GM23248 (cell line): Measurements from ENCODE around the gene TRIM38. TPM values are rescaled to one million over a fixed set of nuclear protein-coding genes. Genes with fewer than 3 reads are reported as not detected.

Experiments used
- DNase-seq: peaks from one replicate; pipeline ENCODE4 v3.0.0-alpha.2; 2015
- H2AFZ ChIP-seq: fragments of 200-600 bp; sonication (generic); 2 replicates; pipeline ENCODE4 v1.6.1; 2016; ENCODE audit warnings: antibody characterized with exemption
- H3F3A ChIP-seq: fragments of 200-600 bp; sonication (generic); 2 replicates; pipeline ENCODE4 v1.6.1; 2016; ENCODE audit warnings: mild to moderate bottlenecking, antibody characterized with exemption, mixed run types; ENCODE audit not compliant: insufficient read depth
- H3K27ac ChIP-seq: fragments of 200-600 bp; sonication (generic); 2 replicates; pipeline ENCODE4 v1.5.1; 2016; ENCODE audit warnings: mild to moderate bottlenecking
- H3K27me3 ChIP-seq: fragments of 200-600 bp; sonication (generic); replicated peaks from 2 replicates; pipeline ENCODE4 v1.6.1; 2016; ENCODE audit warnings: mild to moderate bottlenecking; ENCODE audit not compliant: insufficient read depth
- H3K36me3 ChIP-seq: fragments of 200-600 bp; sonication (generic); 2 replicates; pipeline ENCODE4 v1.6.1; 2016; ENCODE audit warnings: low read depth, mild to moderate bottlenecking
- H3K4me1 ChIP-seq: fragments of 200-600 bp; sonication (generic); 2 replicates; pipeline ENCODE4 v1.6.1; 2016; ENCODE audit warnings: mild to moderate bottlenecking; ENCODE audit not compliant: insufficient read depth
- H3K4me2 ChIP-seq: fragments of 200-600 bp; sonication (generic); one replicate; pipeline ENCODE4 v1.6.1; 2016; ENCODE audit warnings: mild to moderate bottlenecking; ENCODE audit not compliant: unreplicated experiment
- H3K4me3 ChIP-seq: fragments of 200-600 bp; sonication (generic); 2 replicates; pipeline ENCODE4 v1.5.1; 2016; ENCODE audit warnings: mild to moderate bottlenecking
- H3K79me2 ChIP-seq: fragments of 200-600 bp; sonication (generic); 2 replicates; pipeline ENCODE4 v1.6.1; 2016; ENCODE audit warnings: mild to moderate bottlenecking; ENCODE audit not compliant: insufficient read depth
- H3K9ac ChIP-seq: fragments of 200-600 bp; sonication (generic); 2 replicates; pipeline ENCODE4 v1.6.1; 2016; ENCODE audit warnings: mild to moderate bottlenecking
- H3K9me2 ChIP-seq: fragments of 200-600 bp; sonication (generic); 2 replicates; pipeline ENCODE4 v1.6.1; 2016; ENCODE audit warnings: mixed run types, mild to moderate bottlenecking, moderate library complexity; ENCODE audit not compliant: insufficient read depth
- H3K9me3 ChIP-seq: fragments of 200-600 bp; sonication (generic); one replicate; pipeline ENCODE4 v1.6.1; 2017; ENCODE audit warnings: low read depth
- H4K20me1 ChIP-seq: fragments of 200-600 bp; sonication (generic); 2 replicates; pipeline ENCODE4 v1.6.0; 2016; ENCODE audit not compliant: insufficient read depth
- EZH2 ChIP-seq: fragments of 200-600 bp; sonication (generic); IDR thresholded peaks from 2 replicates; pipeline ENCODE4 v1.6.1; 2018; ENCODE audit warnings: antibody characterized with exemption, mild to moderate bottlenecking; ENCODE audit not compliant: insufficient read depth, poor library complexity, severe bottlenecking
- EZH2phosphoT487 ChIP-seq: fragments of 200-600 bp; sonication (generic); IDR thresholded peaks from 2 replicates; pipeline ENCODE4 v1.6.1; 2018; ENCODE audit warnings: antibody characterized with exemption, moderate library complexity, mild to moderate bottlenecking, low read depth; ENCODE audit not compliant: insufficient read depth
- WGBS, 2 experiments: methylation state at CpG; one replicate each; pipeline ENCODE4 v1.1.6; 2015 to 2017; ENCODE audit warnings: low lambda C conversion rate in 2 of 2, low coverage in 1 of 2; ENCODE audit errors: missing lambda C conversion rate in 2 of 2; 5-methylcytosine and 5-hydroxymethylcytosine counted together
- in situ Hi-C: fragments of 300-500 bp; cut with MboI; formaldehyde crosslinking; loops from 2 replicates; pipeline ENCODE4 v1.15.0; 2020
- polyA plus RNA-seq: library from polyadenylated mRNA; unstranded; fragments of >200 nt; fragmentation: Nextera tagmentation; extraction: Ambion mirVana; gene quantifications from 2 replicates; pipeline ENCODE4 v1.2.1, GENCODE V29; 2016
- total RNA-seq: library from RNA; depleted of rRNA; stranded (reverse); fragments of >200 nt; shearing (Covaris generic); gene quantifications from 2 replicates; pipeline ENCODE4 v1.2.3, GENCODE V29; 2014

The TRIM38 gene
- total and polyA plus RNA-seq, 2 experiments from 2014 or later = 7.3 to 7.6 TPM

DNA sequence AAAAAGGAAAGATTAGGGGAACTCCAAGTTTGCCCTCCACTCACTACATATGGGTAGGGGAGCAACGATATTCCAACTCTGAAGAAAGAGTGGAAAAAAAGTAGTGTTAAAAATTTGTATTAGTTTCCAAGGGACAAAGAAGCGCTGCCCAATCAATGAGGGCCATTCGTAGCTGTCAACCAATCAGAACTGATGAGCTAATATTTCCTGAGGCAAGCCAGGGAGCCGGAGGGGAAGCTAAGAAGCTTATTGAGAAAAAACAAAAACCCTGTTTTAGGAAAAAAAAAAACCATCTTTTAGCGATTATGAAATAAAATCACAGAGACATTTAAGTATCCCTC, 59.5 kb downstream of the TRIM38 start:
- H2AFZ ChIP-seq = peak overlapping the region; percentile 88
- peak overlapping the region; percentile 97 for H3K27ac ChIP-seq
- H3K4me3 ChIP-seq = peak overlapping the region; percentile 75
- peak; percentile 92 for DNase-seq
- peak overlapping the region; percentile 89 for H3K9ac ChIP-seq
- no peaks in the 10 kb centered on the region for H3K27me3 ChIP-seq
- WGBS, 2 experiments = 0 to 1% methylated on average over 5 of the region's 5 CpGs
- no peaks in the 10 kb centered on the region for H3K36me3 ChIP-seq
- TF ChIP-seq EZH2phosphoT487 = no peak
- TF ChIP-seq EZH2 = no peak
- H3K4me1 ChIP-seq = peaks cover 23% of the 10 kb centered on the region
- no peaks in the 10 kb centered on the region for H3K9me3 ChIP-seq
- H3K79me2 ChIP-seq = no peaks in the 10 kb centered on the region
- in situ Hi-C loops = no loop called here
- no peaks in the 10 kb centered on the region for H3K9me2 ChIP-seq
- H4K20me1 ChIP-seq = no peaks in the 10 kb centered on the region
- H3F3A ChIP-seq = peaks cover 35% of the 10 kb centered on the region
- peak overlapping the region; percentile 93 for H3K4me2 ChIP-seq

- Histone ChIP-seq H3F3A (peaks cover 39% of the 10 kb centered on the region), H3K27ac (peak overlapping the region; percentile 97; the same call in 1 of the 2 replicates), H3K9me3 (no peaks in the 10 kb centered on the region), H3K4me2 (peak overlapping the region; percentile 93), H3K79me2 (no peaks in the 10 kb centered on the region), H2AFZ (peak overlapping the region; percentile 88), H3K9me2 (no peaks in the 10 kb centered on the region), H3K4me1 (peaks cover 24% of the 10 kb centered on the region), H3K27me3 (no peaks in the 10 kb centered on the region), H3K9ac (peak overlapping the region; percentile 89; the same call in 1 of the 2 replicates), H3K4me3 (peak overlapping the region; percentile 75), H3K36me3 (no peaks in the 10 kb centered on the region), H4K20me1 (no peaks in the 10 kb centered on the region)
- 0 to 6% methylated on average over 1 of the region's 1 CpG for WGBS, 2 experiments
- in situ Hi-C loops = no loop called here
- no peak for TF ChIP-seq EZH2phosphoT487
- TF ChIP-seq EZH2 = no peak
- no peak for DNase-seq
Measured at GRCh38 chr6:26022737-26023136, 60.1 kb downstream of the TRIM38 start.

DNA sequence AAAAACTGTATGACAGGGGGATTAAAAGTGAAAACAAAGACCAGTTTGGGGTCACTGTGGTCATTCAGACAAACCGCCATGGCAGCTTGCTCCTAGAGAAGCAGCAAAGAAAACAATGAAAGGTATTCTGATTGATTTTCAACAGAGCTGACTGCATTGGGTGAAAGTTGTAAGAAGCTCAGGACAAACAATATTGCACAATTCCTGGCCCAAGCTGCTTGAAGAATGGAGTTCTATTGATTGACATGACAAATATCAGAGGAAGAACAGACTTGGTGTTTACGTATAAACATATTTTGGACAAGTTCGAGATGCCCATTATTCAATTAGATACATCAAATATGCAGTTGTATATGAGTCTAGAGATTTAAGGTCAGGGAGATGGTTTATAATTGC, 62.0 kb downstream of the TRIM38 start:
- TF ChIP-seq EZH2 (no peak), EZH2phosphoT487 (no peak)
- Histone ChIP-seq H3K4me3 (no peak overlapping the region), H3K79me2 (no peaks in the 10 kb centered on the region), H3K9me3 (no peaks in the 10 kb centered on the region), H3K27me3 (no peaks in the 10 kb centered on the region), H3K9me2 (no peaks in the 10 kb centered on the region), H3K4me1 (peaks cover 22% of the 10 kb centered on the region), H3F3A (peaks cover 37% of the 10 kb centered on the region), H3K36me3 (no peaks in the 10 kb centered on the region), H4K20me1 (no peaks in the 10 kb centered on the region), H2AFZ (no peak overlapping the region), H3K27ac (no peak overlapping the region), H3K4me2 (no peak overlapping the region), H3K9ac (no peak overlapping the region)
- no peak for DNase-seq
- WGBS, 2 experiments = 83 to 86% methylated on average over 3 of the region's 3 CpGs
- in situ Hi-C loops = loop anchor here (25.0 kb wide), 2 partner anchors 1113 to 1838 kb away; a partner anchor contains a TSS

GRCh38 chr6:26025047-26025893, 62.7 kb downstream of the TRIM38 start:
- H3K4me1 ChIP-seq = peaks cover 22% of the 10 kb centered on the region
- H3F3A ChIP-seq = peaks cover 33% of the 10 kb centered on the region
- H3K79me2 ChIP-seq = no peaks in the 10 kb centered on the region
- H3K4me3 ChIP-seq = peak overlapping the region; percentile 81
- no peaks in the 10 kb centered on the region for H4K20me1 ChIP-seq
- H2AFZ ChIP-seq = peak overlapping the region; percentile 91; the same call in 1 of the 2 replicates
- H3K4me2 ChIP-seq = peak overlapping the region; percentile 91
- no peaks in the 10 kb centered on the region for H3K9me3 ChIP-seq
- H3K27ac ChIP-seq = peak overlapping the region; percentile 85
- TF ChIP-seq EZH2 (no peak), EZH2phosphoT487 (no peak)
- H3K27me3 ChIP-seq = no peaks in the 10 kb centered on the region
- WGBS, 2 experiments = 84 to 85% methylated on average over 17 of the region's 17 CpGs
- H3K9me2 ChIP-seq = no peaks in the 10 kb centered on the region
- in situ Hi-C loops = loop anchor here (25.0 kb wide), 2 partner anchors 1112 to 1837 kb away; a partner anchor contains a TSS
- H3K36me3 ChIP-seq = no peaks in the 10 kb centered on the region
- peak overlapping the region; percentile 80 for H3K9ac ChIP-seq
- DNase-seq = peak; percentile 81
